Fibroblast of pulmonary artery (primary cell): Measurements from ENCODE around the gene PYGO2.

Experiments
- DNase-seq: peaks from one replicate; pipeline ENCODE4 v3.0.0-alpha.2; 2010; ENCODE audit warnings: low read depth
- H3K4me3 ChIP-seq: replicated peaks from 2 replicates; pipeline ENCODE4 v1.5.1; 2011; ENCODE audit warnings: low read depth, mild to moderate bottlenecking, control low read depth, low read length, moderate library complexity
- TF ChIP-seq, protein P1 (sequence below): IDR thresholded peaks from 2 replicates; pipeline ENCODE4 v1.5.1; 2011; ENCODE audit warnings: mild to moderate bottlenecking, control low read depth, low read length, inconsistent platforms; ENCODE audit errors: missing control alignments

Gene PYGO2

DNA sequence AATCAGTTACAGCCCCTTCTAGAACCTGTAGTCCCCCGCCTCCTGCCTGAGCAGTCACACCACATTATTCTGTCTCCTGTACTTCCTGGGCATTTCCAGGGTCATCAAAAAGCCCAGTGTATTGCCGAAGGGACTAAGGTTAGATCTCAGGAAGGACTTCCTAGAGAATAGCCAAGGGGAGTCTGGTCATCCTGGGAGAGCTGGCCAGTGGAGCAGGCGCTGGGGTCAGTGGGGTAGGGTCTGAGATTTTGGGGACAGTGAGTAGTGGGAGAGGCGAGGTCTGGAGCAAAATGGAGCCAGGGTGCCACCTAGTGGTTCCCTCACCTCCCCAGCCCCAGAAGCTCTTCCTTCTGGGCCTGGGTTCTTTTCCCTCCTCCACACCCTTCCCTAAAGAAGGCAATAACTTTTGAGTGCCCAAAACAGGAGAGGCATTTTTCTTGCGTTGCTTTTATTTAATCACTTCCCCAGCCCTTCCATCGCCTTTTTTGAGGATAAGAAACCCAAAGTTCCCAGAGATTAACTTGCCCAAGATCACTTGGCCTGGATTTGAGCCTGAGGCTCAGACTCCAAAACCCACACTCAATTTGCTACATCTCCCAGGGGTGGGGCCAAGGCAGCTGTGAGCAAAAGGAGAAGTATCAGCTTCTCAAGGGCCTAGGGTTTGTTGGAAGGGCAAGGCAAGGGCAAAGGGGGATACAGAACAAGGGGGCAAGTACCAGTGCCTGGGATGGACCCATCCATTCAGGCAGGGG lies 17.8 kb downstream of the PYGO2 start:
- DNase-seq = peak; percentile 38
- TF ChIP-seq, protein P1, sequence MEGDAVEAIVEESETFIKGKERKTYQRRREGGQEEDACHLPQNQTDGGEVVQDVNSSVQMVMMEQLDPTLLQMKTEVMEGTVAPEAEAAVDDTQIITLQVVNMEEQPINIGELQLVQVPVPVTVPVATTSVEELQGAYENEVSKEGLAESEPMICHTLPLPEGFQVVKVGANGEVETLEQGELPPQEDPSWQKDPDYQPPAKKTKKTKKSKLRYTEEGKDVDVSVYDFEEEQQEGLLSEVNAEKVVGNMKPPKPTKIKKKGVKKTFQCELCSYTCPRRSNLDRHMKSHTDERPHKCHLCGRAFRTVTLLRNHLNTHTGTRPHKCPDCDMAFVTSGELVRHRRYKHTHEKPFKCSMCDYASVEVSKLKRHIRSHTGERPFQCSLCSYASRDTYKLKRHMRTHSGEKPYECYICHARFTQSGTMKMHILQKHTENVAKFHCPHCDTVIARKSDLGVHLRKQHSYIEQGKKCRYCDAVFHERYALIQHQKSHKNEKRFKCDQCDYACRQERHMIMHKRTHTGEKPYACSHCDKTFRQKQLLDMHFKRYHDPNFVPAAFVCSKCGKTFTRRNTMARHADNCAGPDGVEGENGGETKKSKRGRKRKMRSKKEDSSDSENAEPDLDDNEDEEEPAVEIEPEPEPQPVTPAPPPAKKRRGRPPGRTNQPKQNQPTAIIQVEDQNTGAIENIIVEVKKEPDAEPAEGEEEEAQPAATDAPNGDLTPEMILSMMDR = peak; percentile 76

DNA sequence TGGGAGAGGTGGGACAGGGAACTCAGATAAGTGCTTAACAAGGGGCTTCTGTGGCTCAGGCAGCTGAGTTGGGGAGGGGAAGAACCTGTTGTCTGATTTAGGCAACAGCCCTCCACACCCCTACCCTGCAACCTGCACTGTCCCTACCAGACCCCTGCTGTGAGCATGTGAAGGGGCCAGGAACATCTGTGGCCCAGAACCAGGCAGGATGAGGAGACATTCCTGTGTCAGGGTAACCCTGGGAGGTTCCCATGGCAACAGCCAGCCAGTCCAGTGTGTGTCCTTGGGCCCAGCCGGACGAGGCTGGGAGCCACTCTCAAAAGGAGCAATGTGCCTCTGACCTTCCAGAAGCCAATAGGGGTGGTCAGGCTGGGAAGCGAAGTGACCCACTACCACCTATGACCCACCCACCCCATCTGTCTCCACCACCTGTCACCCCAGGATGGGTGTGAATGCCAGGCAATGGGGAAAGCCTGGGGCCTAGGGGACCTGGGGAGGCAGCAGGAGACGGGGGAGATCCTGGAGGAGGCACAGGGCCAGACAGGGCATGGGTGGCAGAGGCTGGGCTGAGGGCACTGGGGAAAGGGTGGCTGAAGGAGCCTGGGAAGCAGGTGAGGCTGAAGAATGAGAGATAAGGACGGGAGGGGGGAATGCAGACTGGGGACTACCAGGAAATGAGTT lies 20.1 kb downstream of the PYGO2 start:
- TF ChIP-seq, protein P1 = no peak
- no peak overlapping the region for H3K4me3 ChIP-seq
- no peak for DNase-seq

More for the DNA sequence above, 17.8 kb downstream of the PYGO2 start:
- H3K4me3 ChIP-seq = no peak overlapping the region

DNA sequence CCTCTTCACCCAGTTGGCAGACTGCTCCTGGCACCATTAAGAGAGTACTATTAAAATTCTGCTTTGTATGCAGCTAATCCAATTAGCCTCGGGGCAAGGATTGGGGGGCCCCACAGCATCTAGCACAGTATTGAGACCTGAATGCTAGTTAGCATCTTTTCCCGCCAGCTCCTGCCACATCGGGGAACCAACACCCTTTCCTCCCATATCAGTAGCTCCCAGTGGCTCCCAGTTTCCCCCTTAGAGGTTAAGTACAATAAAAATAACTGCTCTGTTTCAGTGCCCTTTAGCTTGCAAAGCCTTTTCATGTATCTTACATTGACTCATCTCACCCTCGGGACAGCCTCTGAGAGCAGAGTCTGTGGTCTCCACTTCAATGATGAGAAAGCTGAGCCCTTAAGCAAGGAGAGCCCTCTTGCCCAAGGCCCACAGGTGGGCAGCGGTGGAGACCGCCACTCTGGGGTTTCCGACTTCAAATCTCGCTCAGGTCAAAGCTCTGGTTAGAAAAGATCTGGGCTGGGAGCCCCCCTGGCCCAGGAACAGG lies 20.9 kb downstream of the PYGO2 start:
- no peak overlapping the region for H3K4me3 ChIP-seq
- DNase-seq = no peak
- TF ChIP-seq, protein P1 = no peak

DNA sequence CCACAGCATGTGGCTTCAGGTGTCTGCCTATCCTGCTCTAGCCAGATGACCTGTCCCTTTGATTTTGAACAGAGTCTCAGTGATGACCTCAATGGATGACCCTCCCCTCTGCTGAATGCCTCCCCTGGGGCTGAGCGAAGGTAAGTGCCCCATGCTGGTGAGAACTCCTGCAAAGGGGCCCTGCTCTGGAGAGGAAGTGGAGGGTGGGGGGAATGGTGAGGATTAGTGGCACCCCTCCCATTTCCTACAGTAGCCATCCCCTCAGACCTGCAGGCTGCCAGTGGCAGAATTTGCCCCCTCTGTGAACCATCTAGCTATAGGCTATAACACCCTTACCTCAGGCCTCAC lies 21.4 kb downstream of the PYGO2 start:
- no peak overlapping the region for H3K4me3 ChIP-seq
- TF ChIP-seq, protein P1 = no peak
- DNase-seq = no peak

DNA sequence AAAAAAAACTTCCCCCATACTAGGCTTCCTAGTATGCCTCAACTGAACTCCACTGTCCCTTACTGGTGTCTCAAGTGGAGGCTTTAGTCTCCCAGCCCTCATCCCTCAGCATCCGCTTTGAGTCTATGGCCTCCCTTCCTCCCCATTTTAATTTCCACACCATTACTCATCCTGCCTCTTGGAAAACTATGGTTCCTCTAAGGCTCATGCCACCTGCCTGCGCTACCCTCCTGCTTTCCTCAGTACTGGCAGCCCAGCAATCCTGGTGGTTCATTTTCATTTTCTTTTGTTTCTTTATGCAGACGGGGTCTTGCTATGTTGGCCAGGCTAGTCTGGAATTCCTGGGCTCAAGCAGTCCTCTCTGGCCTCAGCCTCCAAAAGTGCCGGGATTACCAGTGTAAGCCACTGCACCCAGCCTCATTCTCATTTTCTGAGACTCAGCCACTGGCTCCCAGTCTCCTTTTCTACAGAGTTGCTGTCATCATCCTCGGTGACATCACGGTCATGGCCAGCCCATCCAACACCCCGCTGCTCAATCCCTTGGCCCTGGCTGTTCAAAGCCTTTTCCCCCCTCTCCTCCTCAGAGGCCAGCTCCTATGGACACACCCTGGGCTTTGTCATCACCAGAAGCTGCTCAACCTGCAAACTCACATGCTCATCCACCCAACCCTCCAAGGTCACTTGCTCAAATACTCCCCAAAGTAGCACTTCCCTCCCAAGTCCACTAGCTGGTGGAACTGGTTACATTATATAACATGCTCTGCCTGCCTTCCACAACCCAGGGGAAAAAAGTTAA lies 22.8 kb downstream of the PYGO2 start:
- DNase-seq = no peak
- H3K4me3 ChIP-seq = no peak overlapping the region
- TF ChIP-seq, protein P1 = no peak

DNA sequence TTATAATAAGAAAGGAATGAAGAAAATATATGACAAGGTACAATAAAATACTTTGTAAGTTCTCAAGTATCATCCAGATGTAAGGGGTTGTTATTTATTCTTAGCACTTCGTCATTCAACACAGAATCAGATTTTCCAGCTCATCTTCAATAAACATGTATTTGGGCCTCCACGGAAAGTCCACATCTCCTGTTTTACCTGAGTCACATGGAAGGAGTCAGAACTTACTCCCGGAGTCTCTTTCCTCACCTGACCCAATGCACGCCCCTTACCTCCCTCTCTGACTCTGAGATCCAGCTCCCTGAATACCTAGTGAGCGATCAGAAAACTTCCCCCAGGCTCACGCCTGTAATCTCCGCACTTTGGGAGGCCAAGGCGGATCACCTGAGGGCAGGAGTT lies 23.6 kb downstream of the PYGO2 start:
- peak overlapping the region; percentile 90 for H3K4me3 ChIP-seq
- DNase-seq = no peak
- TF ChIP-seq, protein P1 = no peak
